ENCODE measurements around the gene ABCC4. TPM values are rescaled to one million over a fixed set of nuclear protein-coding genes. Genes with fewer than 3 reads are reported as not detected.

Gene ABCC4
- total and polyA plus RNA-seq, 8 donors: 1.5 to 87.2 (median 29.7) TPM

GRCh38 chr13:95038949-95039348 is 262.3 kb downstream of the ABCC4 start:
- H3K4me3 ChIP-seq: no peak overlapping the region
- H3K27ac ChIP-seq: no peak overlapping the region
- no peaks in the 10 kb centered on the region for H3K4me1 ChIP-seq
- H3K27me3 ChIP-seq: no peaks in the 10 kb centered on the region
- no peak for DNase-seq
- H3K9me3 ChIP-seq: no peaks in the 10 kb centered on the region
- peaks cover 5 to 63% (median 33%) of the 10 kb centered on the region in 4 donors for H3K36me3 ChIP-seq
- intact Hi-C loops (cut with DNase I; ENCODE audit: low total_unique reads): no loop called here
- TF ChIP-seq CTCF (IDR thresholded peaks at IDR 0.05) (no peak), POLR2A (IDR thresholded peaks at IDR 0.05) (no peak), EP300 (IDR thresholded peaks at IDR 0.05) (no peak), POLR2AphosphoS5 (IDR thresholded peaks at IDR 0.05) (no peak)
- WGBS, 5 donors: 93 to 100% (median 98%) methylated on average over 1 of the region's 1 CpG

GRCh38 chr13:95035311-95036109 is 265.7 kb downstream of the ABCC4 start:
- no peaks in the 10 kb centered on the region for H3K27me3 ChIP-seq
- intact Hi-C loops (cut with DNase I; ENCODE audit: low total_unique reads): no loop called here
- DNase-seq: no peak
- H3K36me3 ChIP-seq: peaks cover 0 to 37% (median 13%) of the 10 kb centered on the region in 4 donors
- TF ChIP-seq EP300 (IDR thresholded peaks at IDR 0.05) (no peak), POLR2A (IDR thresholded peaks at IDR 0.05) (no peak), CTCF (IDR thresholded peaks at IDR 0.05) (no peak), POLR2AphosphoS5 (IDR thresholded peaks at IDR 0.05) (no peak)
- WGBS, 5 donors: 91 to 97% (median 95%) methylated on average over 7 of the region's 7 CpGs
- no peak overlapping the region for H3K27ac ChIP-seq
- H3K9me3 ChIP-seq: no peaks in the 10 kb centered on the region
- H3K4me1 ChIP-seq: no peaks in the 10 kb centered on the region
- no peak overlapping the region for H3K4me3 ChIP-seq

- Histone ChIP-seq H3K27ac (no peak overlapping the region), H3K27me3 (no peaks in the 10 kb centered on the region), H3K4me3 (no peak overlapping the region), H3K4me1 (no peaks in the 10 kb centered on the region), H3K36me3 (peaks cover 0 to 28% (median 11%) of the 10 kb centered on the region in 4 donors), H3K9me3 (no peaks in the 10 kb centered on the region)
- no peak for DNase-seq
- intact Hi-C loops (cut with DNase I; ENCODE audit: low total_unique reads): no loop called here
- no peak for TF ChIP-seq CTCF (IDR thresholded peaks at IDR 0.05)
- no peak for TF ChIP-seq POLR2A (IDR thresholded peaks at IDR 0.05)
- no peak for TF ChIP-seq POLR2AphosphoS5 (IDR thresholded peaks at IDR 0.05)
- no peak for TF ChIP-seq EP300 (IDR thresholded peaks at IDR 0.05)
- 79 to 100% (median 95%) methylated on average over 1 of the region's 1 CpG for WGBS, 5 donors
These were observed 267.4 kb downstream of the ABCC4 start for GRCh38 chr13:95033890-95034289.

GRCh38 chr13:95032121-95032520 is 269.1 kb downstream of the ABCC4 start:
- Histone ChIP-seq H3K4me3 (no peak overlapping the region), H3K27me3 (no peaks in the 10 kb centered on the region), H3K36me3 (peaks cover 0 to 16% (median 7%) of the 10 kb centered on the region in 4 donors), H3K9me3 (no peaks in the 10 kb centered on the region), H3K27ac (no peak overlapping the region), H3K4me1 (no peaks in the 10 kb centered on the region)
- 88 to 94% (median 90%) methylated on average over 4 of the region's 4 CpGs for WGBS, 5 donors
- intact Hi-C loops (cut with DNase I; ENCODE audit: low total_unique reads): no loop called here
- no peak for DNase-seq
- TF ChIP-seq POLR2AphosphoS5 (IDR thresholded peaks at IDR 0.05) (no peak), POLR2A (IDR thresholded peaks at IDR 0.05) (no peak), CTCF (IDR thresholded peaks at IDR 0.05) (no peak), EP300 (IDR thresholded peaks at IDR 0.05) (no peak)

All from stomach (tissue), 9 donors.